NCI-H524 (cell line): ENCODE data around the gene FAM222A.

Source experiments
- DNase-seq, 2 experiments: peaks; one replicate each; lab custom pipeline; 2025; lab: John Stamatoyannopoulos, UW

The FAM222A gene

GRCh38 chr12:109713187-109714070 is at the start of gene FAM222A:
Gene FAM222A (plus strand): TSS chr12:109713825. CDS start chr12:109744147, 30,322 bp downstream.
- DNase-seq, result peak; percentile 93 to 97

GRCh38 chr12:109664402-109664801 is 49.2 kb upstream of the FAM222A start:
- DNase-seq, result no peak

GRCh38 chr12:109666068-109666467 is 47.6 kb upstream of the FAM222A start:
- DNase-seq, result no peak

- peak in 1 of 2 experiments; percentile 29 for DNase-seq
These were observed 42.9 kb upstream of the FAM222A start for GRCh38 chr12:109670731-109671130.

GRCh38 chr12:109671502-109671901 is 42.1 kb upstream of the FAM222A start:
- no peak for DNase-seq

GRCh38 chr12:109673379-109673778 is 40.2 kb upstream of the FAM222A start:
- DNase-seq, result no peak

GRCh38 chr12:109673884-109674283 is 39.7 kb upstream of the FAM222A start:
- DNase-seq, result no peak

GRCh38 chr12:109675411-109675810 is 38.2 kb upstream of the FAM222A start:
- DNase-seq, result no peak

GRCh38 chr12:109677279-109677691 is 36.3 kb upstream of the FAM222A start:
- peak; percentile 91 to 94 for DNase-seq

GRCh38 chr12:109678719-109679118 is 34.9 kb upstream of the FAM222A start:
- DNase-seq, result peak; percentile 38 to 79

- peak; percentile 61 to 73 for DNase-seq
These were observed 33.9 kb upstream of the FAM222A start for GRCh38 chr12:109679501-109680263.

- peak in 1 of 2 experiments; percentile 16 for DNase-seq
These were observed 33.2 kb upstream of the FAM222A start for GRCh38 chr12:109680264-109681005.

- DNase-seq, result no peak
These were observed 31.5 kb upstream of the FAM222A start for GRCh38 chr12:109681986-109682707.

GRCh38 chr12:109682708-109683060 is 30.9 kb upstream of the FAM222A start:
- no peak for DNase-seq

- no peak for DNase-seq
These were observed 30.3 kb upstream of the FAM222A start for GRCh38 chr12:109683316-109683715.

- no peak for DNase-seq
These were observed 27.8 kb upstream of the FAM222A start for GRCh38 chr12:109685574-109686447.

- no peak for DNase-seq
These were observed 27.1 kb upstream of the FAM222A start for GRCh38 chr12:109686523-109686922.

GRCh38 chr12:109687250-109687649 is 26.4 kb upstream of the FAM222A start:
- DNase-seq, result peak; percentile 11 to 12

- no peak for DNase-seq
These were observed 24.2 kb upstream of the FAM222A start for GRCh38 chr12:109689426-109689825.

- DNase-seq, result no peak
These were observed 20.5 kb upstream of the FAM222A start for GRCh38 chr12:109693160-109693559.
